GM12891 (cell line): ENCODE data around the gene FMN1.
"Not testable (repeated sequence)": the region's sequence is repeated elsewhere in the genome, so short reads cannot be mapped to it uniquely, and the experiment has no call there.

Experiments used
- DNase-seq: peaks from one replicate; pipeline ENCODE4 v3.0.0; 2011; ENCODE audit warnings: low spot score; ENCODE audit not compliant: insufficient read length
- FAIRE-seq: peaks from 2 replicates; lab custom pipeline; 2011; peaks lifted over from hg19 to GRCh38; lab: Jason Lieb, UNC
- PAX5 ChIP-seq: IDR thresholded peaks from 2 replicates; pipeline ENCODE4 v1.6.1; 2011; ENCODE audit warnings: low read length, moderate library complexity, mild to moderate bottlenecking; ENCODE audit not compliant: insufficient read depth, severe bottlenecking
- POLR2A ChIP-seq: IDR thresholded peaks from 2 replicates; pipeline ENCODE4 v1.6.1; 2011; ENCODE audit warnings: low read depth, low read length, control low read depth
- POLR2AphosphoS5 ChIP-seq: IDR thresholded peaks from 2 replicates; pipeline ENCODE4 v1.6.1; 2011; ENCODE audit warnings: low read depth, low read length, control low read depth
- POU2F2 ChIP-seq: IDR thresholded peaks from 2 replicates; pipeline ENCODE4 v1.6.1; 2011; ENCODE audit warnings: low read depth, mild to moderate bottlenecking, control low read depth, low read length, moderate library complexity
- SPI1 ChIP-seq: IDR thresholded peaks from 2 replicates; pipeline ENCODE4 v1.6.1; 2011; ENCODE audit warnings: low read depth, low read length, control low read depth
- TAF1 ChIP-seq: IDR thresholded peaks from 2 replicates; pipeline ENCODE4 v1.6.1; 2011; ENCODE audit warnings: low read depth, low read length, control low read depth

FMN1 gene

GRCh38 chr15:32849769-32850668, 344.5 kb downstream of the FMN1 start:
- FAIRE-seq (no peak), DNase-seq (no peak)
- TF ChIP-seq POLR2AphosphoS5, result no peak
- TF ChIP-seq PAX5, result no peak
- TF ChIP-seq TAF1, result no peak
- no peak for TF ChIP-seq POU2F2
- TF ChIP-seq POLR2A, result no peak
- no peak for TF ChIP-seq SPI1

DNA sequence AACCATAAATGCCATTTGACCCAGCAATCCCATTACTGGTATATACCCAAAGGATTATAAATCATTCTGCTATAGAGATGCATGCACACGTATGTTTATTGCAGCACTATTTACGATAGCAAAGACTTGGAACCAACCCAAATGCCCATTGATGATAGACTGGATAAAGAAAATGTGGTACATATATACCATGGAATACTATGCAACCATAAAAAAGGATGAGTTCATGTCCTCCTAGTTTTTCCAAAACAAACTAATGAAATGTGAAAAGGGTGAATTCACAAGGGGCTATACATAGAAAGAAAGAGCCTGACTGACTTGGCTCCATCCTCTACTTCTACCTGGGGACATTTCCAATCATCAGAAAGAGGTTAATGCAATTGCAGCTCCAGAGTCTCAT, 347.8 kb downstream of the FMN1 start:
- FAIRE-seq, DNase-seq: not testable (repeated sequence)

GRCh38 chr15:32844118-32844711, 350.3 kb downstream of the FMN1 start:
- DNase-seq (no peak), FAIRE-seq (peak; percentile 40)
- TF ChIP-seq TAF1 (no peak), POLR2A (no peak), PAX5 (no peak), SPI1 (no peak), POLR2AphosphoS5 (no peak), POU2F2 (no peak)

DNA sequence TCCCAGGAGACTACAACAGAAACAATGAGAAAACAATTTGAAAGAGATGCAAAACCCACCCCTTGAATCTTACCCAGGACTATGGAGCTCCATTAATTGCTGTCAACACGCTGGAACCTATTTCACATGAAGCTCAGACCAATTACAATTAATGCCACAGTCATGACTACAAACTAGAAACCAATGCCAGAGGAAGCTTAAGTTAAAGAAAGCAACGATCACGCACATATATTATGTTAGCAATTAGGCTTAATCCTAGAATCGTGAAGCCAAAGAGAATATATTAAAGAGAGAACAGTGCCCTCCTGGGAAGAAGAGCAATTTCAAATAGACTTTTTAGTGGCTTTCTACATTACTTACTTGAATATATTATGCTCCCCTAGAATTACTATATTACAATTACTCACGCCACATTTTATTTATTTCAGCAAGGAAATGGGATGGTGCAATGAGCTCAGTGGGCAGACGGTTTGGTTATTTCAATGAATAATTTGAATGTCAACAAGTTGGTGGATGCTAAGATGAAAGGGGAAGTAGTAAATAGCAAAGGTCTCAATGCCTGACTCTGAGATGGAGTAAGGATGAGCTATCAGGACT, 351.2 kb downstream of the FMN1 start:
- FAIRE-seq, result no peak
- TF ChIP-seq POLR2AphosphoS5, result no peak
- no peak for TF ChIP-seq POU2F2
- TF ChIP-seq PAX5, result no peak
- TF ChIP-seq TAF1, result no peak
- no peak for TF ChIP-seq POLR2A
- TF ChIP-seq SPI1, result no peak
- no peak for DNase-seq

DNA sequence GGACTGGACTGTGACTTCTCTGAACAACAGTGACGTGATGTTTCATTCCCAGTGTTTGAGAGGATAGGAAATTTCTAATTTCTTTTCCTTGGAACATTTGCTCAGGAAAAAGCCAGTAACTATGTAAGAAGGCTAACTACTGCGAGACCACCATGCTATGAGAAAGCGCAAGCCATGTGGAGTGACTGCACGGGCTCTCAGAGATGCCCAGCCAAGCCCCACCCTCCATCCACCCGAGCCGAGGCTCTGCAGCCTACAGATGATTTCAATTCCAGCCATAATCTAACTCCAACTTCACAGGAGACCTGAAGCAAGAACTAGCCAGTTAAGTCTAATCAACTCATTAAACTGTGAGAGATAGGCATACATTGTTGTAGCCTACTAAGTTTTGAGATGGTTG, 352.4 kb downstream of the FMN1 start:
- no peak for FAIRE-seq
- TF ChIP-seq PAX5, result no peak
- no peak for TF ChIP-seq POU2F2
- TF ChIP-seq POLR2A, result no peak
- no peak for TF ChIP-seq SPI1
- TF ChIP-seq TAF1, result no peak
- TF ChIP-seq POLR2AphosphoS5, result no peak
- no peak for DNase-seq

GRCh38 chr15:32840507-32841245, 353.8 kb downstream of the FMN1 start:
- FAIRE-seq (no peak), DNase-seq (no peak)
- TF ChIP-seq SPI1 (no peak), POLR2AphosphoS5 (no peak), POLR2A (no peak)

DNA sequence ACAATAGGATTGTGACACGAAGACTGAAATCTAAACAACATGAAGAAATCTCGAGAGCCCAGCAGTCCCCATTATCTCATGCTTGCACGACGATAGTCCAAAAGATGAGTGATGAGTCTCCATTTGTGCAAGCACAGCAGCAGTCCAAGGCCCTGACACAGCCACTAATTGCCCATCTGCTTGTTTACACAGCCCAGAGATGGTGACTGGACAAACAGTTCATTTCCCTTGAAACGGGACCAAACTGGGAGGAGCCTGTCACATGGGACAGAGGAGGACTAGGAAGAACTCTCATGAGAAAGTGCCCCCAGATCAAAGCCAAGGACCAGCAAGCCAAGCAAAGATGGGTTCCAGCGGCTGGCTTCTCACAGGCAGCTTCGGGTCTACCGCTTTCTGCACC, 355.7 kb downstream of the FMN1 start:
- FAIRE-seq (no peak), DNase-seq (no peak)
- TF ChIP-seq SPI1, result no peak
- TF ChIP-seq POLR2A, result no peak
- no peak for TF ChIP-seq POLR2AphosphoS5
- TF ChIP-seq PAX5, result no peak
- no peak for TF ChIP-seq TAF1
- no peak for TF ChIP-seq POU2F2

- no peak for DNase-seq
- TF ChIP-seq SPI1 (no peak), PAX5 (no peak), POU2F2 (no peak), TAF1 (no peak), POLR2AphosphoS5 (no peak), POLR2A (no peak)
- no peak for FAIRE-seq
Measured at GRCh38 chr15:32838338-32838737, 356.2 kb downstream of the FMN1 start.

- TF ChIP-seq POU2F2 (no peak), POLR2A (no peak), TAF1 (no peak), SPI1 (no peak), POLR2AphosphoS5 (no peak), PAX5 (no peak)
- no peak for DNase-seq
- FAIRE-seq, result no peak
Measured at GRCh38 chr15:32837935-32838334, 356.6 kb downstream of the FMN1 start.
